ENCODE results near the gene AKR7A3.

- TF ChIP-seq CTCF (IDR thresholded peaks at IDR 0.05), result no peak
- TF ChIP-seq POLR2A (IDR thresholded peaks at IDR 0.05), result no peak
Observed at GRCh38 chr1:19274636-19275035, 13.9 kb downstream of the AKR7A3 start.
